Fibroblast of skin of abdomen (primary cell): ENCODE measurements around the gene CBX5.
A peak's percentile ranks its signal among the peaks of the same experiment; 100 is the strongest.
"Not testable (repeated sequence)": the region's sequence is repeated elsewhere in the genome, so short reads cannot be mapped to it uniquely, and the experiment has no call there.

Experiments used
- DNase-seq: peaks from one replicate; pipeline ENCODE4 v3.0.0-alpha.2; 2013

CBX5 gene

GRCh38 chr12:54294152-54294952 is 14.4 kb upstream of the CBX5 start:
- DNase-seq, result no peak

DNA sequence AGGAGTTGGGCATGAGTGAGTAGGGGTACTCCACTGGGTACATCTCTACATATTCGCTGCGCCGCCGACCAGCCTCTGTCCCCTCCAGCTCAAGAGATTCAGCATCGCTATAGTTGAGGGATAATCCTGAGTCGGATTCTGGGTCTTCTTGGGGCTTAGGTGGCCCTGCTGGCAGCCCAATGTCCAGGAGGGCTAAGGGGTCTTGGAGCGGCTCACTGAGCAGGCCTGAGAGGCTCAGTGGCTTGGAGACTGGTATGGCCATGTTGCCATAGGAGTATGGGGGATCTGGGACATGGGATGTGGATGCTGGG is 13.0 kb upstream of the CBX5 start:
- no peak for DNase-seq

- DNase-seq, result no peak
Observed at GRCh38 chr12:54292083-54292930, 12.4 kb upstream of the CBX5 start.

GRCh38 chr12:54287261-54288157 is 7.6 kb upstream of the CBX5 start:
- no peak for DNase-seq

GRCh38 chr12:54286042-54287030 is 6.4 kb upstream of the CBX5 start:
- DNase-seq, result no peak

DNA sequence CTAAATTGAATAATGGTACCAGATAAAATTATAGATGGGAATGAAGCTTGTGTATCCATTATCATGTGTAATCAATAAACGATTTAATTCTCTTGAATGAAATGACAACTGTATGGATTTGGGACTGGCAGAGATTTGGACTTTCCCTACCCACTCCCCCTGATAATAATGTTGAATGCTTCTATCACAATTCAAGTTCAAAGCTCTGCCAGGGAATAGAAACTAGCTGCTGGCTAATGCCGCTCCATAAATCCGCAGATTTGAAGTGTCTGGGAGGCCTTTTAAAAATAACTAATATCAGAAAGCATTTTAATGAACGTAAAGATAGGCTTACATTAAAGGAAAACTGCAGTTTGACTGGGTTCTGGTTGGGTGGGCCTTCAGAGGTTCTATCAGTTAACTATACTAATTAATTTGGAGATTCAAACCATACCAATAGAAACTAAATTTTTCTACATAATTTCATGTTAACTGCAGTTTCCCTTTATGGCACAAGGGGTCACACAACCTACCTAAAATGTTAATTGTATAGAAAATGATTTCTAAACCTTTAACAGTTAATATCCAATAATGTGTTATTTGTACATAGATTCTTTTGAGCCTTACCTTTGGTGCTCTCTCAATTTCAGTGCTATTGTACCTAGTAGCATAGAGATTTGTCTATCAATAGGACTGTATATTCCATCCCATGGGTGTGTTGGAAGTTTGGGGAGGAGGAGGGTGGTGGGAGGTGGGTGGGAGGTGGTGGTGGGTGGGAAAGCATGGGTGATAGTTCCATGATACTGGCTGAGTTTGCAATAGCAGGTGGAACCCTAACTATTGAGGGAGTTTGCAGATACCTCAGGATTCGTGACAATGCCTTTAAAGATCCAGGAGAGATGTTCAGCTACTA is 5.5 kb upstream of the CBX5 start:
- DNase-seq, result no peak

DNA sequence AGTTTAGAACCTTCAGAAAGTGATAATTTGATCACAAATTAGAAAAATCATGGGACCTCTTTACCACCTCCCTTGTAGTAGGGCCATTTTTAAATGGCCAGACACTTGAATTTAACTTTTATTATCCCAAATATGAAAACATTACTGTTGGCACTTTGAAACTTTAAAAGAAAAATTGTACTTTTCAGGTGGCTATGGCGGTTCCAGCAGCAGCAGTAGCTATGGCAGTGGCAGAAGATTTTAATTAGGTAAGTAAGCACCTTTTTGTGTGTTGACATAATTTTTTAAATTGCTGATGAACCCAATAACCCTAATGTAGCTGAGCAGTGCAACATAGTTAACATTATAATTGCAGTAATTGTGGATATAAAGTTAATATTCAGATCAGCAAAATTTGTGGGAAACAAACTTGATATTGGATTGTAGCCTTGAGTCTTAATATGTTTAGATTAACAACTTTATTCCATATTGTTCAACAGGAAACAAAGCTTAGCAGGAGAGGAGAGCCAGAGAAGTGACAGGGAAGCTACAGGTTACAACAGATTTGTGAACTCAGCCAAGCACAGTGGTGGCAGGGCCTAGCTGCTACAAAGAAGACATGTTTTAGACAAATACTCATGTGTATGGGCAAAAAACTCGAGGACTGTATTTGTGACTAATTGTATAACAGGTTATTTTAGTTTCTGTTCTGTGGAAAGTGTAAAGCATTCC is 4.3 kb upstream of the CBX5 start:
- DNase-seq, result not testable (repeated sequence)

DNA sequence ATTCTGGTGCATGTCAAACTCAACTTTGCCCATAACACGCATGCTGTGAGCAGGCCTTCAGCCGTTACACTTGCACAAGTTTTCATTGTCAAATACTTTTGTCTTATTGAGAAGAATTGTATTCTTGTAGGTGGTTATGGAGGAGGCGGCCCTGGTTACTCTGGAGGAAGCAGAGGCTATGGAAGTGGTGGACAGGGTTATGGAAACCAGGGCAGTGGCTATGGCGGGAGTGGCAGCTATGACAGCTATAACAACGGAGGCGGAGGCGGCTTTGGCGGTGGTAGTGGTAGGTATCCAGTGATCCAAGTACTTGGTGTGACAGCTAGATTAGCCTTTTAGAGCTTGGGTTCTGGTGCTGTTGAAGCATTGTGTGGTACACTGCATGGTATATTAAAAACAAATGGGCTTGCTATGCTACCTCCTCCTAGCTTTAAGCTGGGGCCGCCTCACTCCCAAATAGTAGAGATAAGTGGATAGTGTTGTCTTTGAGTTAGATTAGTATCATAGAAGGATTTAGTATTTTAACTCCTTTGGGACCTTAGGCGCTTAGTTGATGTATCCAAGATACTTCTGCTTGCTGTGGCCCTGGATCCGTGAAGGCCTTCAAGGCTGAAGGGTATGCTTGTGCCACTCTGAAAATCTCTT is 3.1 kb upstream of the CBX5 start:
- no peak for DNase-seq

GRCh38 chr12:54281694-54282093 is 1.8 kb upstream of the CBX5 start:
- DNase-seq, result not testable (repeated sequence)

- not testable (repeated sequence) for DNase-seq
Observed at GRCh38 chr12:54281261-54281638, 1.3 kb upstream of the CBX5 start.

DNA sequence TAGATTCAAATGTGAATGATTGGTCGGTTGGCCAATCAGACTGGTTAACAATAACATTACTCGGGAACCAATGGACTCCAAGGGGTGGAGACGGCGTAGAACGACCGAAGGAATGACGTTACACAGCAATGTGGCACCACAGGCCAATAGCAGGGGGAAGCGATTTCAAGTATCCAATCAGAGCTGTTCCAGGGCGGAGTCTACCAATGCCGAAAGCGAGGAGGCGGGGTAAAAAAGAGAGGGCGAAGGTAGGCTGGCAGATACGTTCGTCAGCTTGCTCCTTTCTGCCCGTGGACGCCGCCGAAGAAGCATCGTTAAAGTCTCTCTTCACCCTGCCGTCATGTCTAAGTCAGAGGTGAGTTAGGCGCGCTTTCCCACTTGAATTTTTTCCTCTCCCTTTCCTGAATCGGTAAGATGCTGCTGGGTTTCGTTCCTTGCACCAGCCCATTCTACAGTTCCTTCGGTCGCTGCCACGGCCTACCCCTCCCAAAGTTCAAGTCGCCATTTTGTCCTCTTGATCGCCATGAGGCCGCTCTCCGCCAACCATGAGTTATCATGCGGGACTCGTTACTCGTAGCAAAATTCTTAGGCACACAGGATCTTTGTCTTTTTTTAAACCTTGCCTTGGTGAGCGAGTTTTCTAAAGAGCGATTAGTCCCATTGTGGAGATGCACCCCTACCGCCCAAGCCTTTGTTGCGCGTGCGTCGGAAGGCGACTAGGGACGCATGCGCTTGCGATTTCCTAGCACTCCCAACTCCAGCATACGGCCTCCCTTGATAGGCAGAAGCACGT is 742 bp upstream of the CBX5 start, which contains the start of gene HNRNPA1:
HNRNPA1 (plus strand) TSS at position 259 of the 793 bp plus-strand sequence; CDS start at position 341, 82 bp downstream.
- DNase-seq, result peak; percentile 100

DNA sequence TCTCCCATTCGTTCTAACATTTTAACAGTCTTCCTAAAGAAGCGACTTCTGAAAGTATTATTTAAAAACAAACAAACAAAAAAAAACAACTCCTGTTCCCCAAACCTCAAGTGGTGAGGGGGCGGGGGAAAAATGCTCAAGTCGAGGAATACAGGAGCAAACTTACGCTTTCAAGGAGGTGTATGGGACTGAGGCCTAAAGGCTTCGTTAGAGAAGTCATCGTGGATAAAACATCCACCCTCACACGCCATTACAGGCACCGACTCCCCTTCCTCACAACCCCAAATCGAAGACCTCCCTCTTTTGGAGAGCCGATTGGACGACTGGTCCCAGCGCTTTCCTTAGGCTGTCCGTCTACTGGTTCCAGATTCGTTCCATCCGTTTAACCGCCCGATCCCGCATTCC is 693 bp downstream of the CBX5 start:
- DNase-seq, result no peak

GRCh38 chr12:54277823-54278276 is 2.1 kb downstream of the CBX5 start:
- peak; percentile 81 for DNase-seq

DNA sequence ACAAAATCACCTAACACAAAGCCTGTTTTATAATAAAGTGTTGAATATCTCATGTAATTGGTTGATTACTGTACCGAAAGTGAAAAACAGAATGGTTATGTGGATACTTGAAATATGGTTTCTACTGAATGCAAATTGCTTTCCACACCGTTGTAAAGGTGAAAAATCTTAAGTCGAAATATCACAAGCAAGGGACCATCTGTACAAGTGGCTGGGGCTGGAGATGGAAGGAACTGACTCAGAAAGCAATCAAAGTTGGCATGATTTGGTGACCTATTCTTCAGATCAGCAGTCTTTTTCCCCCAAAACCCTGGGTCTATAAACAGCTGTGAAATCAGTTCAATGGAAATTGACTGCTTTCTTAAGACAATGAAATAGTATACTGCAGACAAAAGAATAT is 3.6 kb downstream of the CBX5 start:
- DNase-seq, result no peak

DNA sequence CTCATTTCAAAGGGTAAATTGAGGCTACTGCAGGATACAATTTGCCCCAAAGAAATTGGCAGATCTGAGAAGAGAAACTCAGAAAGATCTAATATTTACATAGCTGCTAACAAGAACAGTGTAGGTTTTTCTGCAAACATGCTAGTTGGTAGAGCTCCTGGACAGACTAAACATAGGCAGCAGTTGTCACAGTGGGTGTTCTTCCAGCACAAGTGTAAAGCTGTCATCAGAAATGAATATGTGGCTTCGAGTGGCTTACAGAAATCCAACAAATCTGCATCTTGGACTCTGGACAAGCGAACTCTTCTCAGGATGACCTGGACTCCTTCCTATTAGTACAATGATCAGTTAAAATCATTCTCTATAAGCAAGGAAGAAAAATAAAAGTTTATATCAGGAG is 5.9 kb downstream of the CBX5 start:
- DNase-seq, result no peak

- no peak for DNase-seq
Observed at GRCh38 chr12:54272214-54272613, 7.7 kb downstream of the CBX5 start.

DNA sequence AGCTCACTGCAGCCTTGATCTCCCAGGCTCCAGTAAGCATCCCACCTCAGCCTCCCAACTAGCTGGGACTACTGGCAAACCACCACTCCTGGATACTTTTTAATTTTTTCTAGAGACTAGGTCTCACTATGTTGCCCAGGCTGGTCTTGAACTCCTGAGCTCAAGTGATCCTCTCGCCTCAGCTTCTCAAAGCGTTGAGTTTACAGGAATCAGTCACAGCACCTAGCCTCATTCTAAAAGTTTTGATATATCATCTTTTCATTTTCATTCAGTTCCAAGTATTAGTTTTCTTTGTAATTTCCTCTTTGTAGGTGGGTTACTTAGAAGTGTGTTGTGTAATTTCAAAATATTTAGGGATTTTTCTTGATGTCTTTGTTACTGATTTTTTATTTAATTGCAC is 9.6 kb downstream of the CBX5 start:
- no peak for DNase-seq

DNA sequence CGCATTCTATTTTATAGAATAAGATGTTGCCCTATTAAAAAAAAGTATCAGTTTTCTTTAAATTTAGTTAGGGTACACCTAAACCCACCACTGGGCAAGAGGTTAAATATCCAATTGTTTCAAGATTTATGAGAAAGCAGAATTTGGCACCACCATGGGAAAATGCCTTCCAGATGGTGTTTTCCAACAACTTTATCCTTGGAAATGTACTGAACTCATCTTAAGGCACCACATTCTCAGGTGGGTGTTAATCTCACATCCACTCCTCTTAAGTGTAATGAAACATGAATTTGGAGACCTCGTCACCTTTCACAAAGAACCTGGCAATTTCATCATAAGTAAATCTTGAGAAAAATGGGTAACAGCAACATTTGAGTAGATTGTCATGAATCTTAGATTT is 13.1 kb downstream of the CBX5 start:
- DNase-seq, result no peak
